Bone marrow (tissue), 2 donors: ENCODE results near the gene ATXN7L1.

Experiments
- DNase-seq, 2 donors: peaks; one replicate each; lab custom pipeline; 2025; lab: John Stamatoyannopoulos, UW

Gene ATXN7L1

DNA sequence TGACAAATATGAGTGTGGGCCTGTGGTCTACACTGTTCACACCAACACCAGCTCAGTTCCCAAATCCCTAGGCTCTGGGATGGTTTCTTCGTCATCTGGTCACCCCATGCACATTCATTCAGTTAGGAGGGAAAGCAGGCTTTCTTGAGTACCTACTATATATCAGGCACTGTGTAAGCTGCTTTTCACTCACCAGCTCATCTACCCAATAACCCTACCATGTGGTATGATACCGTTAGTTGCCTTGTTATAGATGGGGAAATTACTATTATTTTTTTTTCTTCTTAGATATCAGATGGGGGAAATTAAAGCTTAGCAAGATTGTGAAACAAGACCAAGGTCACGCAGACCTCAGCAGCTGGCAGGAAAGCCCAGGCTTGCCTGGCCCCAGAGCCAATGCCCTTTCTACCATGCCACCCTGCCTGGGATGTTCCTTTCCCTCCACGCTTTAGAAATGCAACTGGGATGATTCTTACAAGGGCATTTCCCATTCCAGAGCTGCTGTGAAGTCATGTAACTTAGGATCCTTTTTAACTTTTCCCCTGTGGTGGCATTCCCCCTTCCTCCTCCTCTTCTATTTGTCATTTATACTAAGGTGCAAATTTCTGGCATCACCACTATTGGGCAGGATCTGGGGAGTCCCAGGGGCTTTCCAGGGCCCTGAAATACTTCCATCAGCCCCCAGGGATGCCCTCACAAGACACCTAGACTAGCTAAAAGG lies 202.0 kb downstream of the ATXN7L1 start:
- DNase-seq: no peak

DNA sequence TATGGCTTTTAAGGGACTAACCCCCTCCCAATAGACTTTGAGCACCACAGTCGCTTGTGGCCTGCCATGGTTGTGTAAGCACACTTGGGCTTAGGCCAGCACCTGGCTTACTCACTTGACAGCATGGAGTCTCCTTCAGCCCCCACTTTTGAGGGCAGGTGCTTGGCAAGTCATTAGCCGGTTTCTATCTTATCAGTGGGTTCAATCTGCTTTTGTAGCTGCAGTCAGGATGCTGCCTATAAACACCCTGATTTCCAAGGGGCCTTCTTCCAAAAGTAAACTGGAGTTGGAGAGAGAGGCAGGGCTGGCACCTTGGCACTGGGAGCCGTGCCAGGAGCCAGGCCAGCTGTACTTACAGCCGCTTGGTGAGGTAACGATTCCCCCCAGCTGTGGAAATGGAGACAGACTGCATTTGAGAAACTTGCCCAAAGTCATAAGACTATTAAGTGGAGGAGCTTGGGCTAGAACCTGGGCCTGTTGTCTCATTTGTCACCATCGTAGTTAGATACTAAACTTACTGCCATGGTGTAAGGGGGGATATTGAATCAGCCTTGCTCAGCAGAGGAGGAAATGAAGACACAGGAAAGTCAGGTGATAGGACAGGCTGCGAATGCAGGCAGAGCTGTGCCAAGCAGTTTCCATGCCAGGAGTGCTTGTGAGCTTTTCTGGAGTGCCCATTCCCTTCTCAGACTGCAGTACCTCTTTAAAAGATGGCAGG lies 202.9 kb downstream of the ATXN7L1 start:
- DNase-seq: no peak

DNA sequence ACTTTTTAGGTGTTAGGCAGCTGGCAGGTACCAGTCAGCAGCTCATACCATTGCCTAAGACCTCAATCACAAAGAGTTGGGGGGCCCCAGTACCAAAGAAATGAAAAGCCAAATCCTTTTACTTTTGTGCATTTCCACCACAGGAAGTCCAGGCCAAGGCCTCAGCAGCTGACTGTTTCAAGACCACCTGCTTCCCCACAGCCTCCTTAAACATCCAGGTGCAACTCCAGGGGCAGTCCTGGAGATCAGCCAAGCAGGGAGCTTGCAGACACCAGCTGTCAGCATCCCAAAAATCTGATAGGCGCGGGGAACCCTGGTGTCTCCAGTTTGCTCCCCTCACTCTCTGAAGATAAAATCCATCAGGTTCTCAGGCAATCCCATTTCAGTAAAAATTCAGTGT lies 203.6 kb downstream of the ATXN7L1 start:
- DNase-seq: no peak

DNA sequence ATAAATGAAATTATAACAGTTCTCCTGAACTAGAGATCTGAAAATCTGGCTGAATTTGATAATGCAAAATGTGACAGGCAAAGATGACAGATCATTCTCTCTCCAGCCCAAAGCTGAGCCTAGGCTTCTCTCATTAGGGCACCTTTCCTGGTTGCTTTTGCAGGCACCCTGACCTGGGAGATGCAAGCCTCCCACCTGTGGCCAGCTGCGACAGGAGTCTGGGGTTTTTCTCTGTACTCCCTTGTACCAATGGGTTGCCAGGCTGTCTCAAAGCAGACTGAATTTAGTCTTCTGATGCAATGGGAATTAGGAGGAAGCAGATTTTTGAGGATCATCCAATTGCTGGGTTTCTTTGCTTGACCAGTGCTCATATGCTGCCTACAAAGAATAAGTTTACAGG lies 210.1 kb downstream of the ATXN7L1 start:
- no peak for DNase-seq

DNA sequence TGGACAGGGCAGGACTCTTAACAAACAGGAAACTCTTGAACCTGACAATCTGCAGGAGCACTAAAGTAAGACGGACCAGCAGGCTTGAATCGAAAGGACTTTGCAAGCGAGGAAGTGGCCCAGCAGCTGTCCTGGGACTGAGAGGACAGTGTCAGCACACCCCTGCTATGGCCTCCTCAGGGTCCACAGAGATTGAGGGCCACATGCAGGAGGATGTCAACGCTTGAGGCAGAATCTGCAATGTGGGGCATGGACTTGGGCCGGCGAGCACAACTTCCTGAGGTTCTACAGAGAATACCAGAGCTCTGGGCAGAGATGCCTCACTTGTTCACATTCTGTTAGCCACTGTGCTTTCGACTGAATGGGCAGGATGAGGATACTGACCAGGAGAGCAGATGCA lies 210.7 kb downstream of the ATXN7L1 start:
- no peak for DNase-seq

DNA sequence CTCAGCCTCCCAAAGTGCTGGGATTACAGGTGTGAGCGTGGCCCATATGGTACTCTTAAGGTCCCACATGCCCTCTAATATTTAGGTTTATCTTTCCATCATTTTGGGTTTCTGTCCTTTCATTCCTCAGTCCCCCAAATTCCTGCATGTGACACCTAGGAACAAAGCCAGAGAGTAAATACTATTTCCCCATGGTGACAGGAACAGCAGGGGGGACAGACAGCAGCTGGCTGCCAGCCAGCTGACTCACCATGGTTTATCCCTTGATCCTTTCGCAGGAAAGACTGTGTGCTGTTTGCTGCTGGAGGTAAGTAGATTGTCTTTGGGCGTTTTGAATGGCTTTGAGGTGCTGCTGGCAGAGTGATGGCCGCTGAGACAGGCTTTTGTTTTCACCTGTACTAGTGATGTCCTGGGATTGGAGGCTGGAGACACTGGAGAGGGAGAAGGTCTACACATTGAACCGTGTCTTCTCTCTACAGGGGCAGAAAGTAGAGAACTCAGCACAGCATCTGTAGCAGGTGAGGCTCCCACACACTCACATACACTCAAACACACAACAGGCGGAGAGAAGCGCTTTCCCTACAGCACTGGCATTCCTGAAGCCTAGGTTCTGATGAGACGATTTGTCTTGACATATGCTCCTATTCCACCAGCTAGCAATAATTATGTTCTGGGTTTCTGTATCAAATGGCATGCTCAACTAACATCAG lies 211.4 kb downstream of the ATXN7L1 start:
- DNase-seq: peak in 1 of 2 donors; percentile 31

DNA sequence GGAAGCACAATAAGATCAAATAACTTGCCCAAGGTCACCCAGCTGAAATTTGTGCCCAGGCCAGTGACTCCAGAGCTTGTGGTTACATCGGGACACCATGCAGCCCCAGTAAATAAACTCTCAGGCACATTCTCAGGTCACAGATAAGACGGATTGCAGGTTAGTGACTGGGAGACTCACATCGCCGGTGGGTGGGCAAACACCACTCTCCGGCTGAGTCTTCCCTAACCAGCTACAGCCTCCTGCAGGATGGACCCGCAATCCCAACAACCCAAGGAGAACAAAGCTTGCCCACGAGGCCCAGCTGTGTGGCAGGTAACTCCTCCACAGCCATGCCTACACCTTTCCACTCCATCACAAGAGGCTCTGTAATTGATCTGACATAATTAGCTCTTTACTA lies 213.4 kb downstream of the ATXN7L1 start:
- DNase-seq: no peak

DNA sequence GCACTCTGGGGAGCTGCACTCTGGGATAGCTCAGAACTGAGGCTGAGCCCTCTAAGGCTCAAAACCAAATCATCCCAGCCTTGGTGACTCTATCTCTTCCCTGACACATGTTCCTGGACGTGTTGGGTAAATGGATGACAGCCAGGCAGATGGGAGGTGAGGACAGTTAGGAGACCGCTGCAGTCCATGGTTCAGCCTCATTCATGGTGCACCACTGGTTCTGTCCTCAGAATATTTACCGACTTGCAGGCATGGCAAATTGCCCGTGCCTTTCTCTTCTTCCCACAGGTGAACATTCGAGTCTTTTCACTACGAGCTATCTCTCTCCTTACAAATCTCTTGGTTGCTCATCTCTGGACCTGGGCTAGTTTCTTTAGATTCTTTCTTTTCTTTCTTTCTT lies 214.8 kb downstream of the ATXN7L1 start:
- no peak for DNase-seq

DNA sequence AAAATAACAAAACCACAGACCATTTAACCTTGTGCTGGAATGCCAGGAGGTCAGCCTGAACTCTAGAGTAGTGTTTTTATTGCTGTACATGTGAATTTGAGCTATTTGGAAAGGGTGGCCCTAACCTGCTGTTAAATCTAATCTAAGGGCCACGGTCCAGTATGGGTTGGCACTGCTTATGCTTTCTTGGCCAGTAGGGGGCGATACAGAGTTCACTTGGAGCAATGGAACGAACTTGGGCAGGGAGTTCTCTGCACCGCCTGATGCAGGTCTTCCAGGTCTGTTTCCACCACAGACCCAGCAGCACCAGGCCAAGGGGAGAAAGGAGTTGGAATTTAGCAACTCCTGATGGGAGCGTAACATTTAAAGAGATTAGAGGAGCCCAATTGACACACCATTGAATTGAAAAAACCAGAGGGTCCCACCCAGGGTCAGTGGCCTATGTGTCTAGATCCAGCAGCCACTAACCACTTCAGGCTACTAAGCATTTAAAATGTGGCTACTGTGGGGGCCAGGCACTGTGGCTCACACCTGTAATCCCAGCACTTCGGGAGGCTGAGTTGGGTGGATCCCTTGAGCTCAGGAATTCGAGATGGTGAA lies 219.4 kb downstream of the ATXN7L1 start:
- DNase-seq: peak; percentile 4 to 8

DNA sequence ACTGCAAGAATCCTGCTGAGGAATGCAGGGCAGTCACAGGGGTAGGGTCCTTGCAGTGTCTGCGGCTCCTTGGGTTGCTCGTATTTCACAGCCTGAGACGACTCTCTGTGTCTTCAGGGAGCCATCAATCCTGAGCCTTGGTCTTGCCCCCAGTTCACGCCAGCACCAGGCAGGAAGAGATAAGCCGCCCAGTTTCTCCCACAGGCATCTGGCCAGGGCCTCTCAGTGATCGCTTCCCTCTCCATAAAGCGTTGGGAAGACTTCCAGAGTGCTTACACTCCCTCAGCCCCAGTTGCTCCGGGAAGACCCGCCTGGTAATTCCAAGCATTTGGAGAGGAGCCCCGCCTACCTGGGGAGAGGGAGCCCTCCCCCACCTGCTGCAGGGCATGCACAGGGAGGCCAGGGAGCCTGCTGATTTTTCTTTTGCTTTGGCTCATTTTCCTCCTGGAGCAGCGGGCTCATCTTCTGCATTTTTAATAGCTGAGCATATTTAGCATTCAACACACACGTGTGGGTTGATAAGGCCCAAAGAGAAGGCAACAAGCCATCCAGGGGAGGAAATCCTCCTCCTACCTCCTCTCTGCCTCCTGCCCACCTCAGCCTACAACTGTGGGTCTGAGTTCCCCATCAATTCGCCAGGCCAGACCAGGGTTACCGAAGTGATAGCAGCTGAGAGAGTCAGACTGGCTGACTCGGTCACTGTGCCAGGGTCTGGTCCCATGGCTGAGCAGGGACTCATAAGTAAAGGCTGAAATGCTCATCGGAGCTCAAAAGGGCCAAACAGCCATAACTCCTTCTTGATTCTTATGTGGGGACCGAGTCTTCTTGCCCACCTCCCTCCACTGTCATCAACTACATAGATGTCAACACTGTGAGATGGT lies 220.7 kb downstream of the ATXN7L1 start:
- DNase-seq: no peak

DNA sequence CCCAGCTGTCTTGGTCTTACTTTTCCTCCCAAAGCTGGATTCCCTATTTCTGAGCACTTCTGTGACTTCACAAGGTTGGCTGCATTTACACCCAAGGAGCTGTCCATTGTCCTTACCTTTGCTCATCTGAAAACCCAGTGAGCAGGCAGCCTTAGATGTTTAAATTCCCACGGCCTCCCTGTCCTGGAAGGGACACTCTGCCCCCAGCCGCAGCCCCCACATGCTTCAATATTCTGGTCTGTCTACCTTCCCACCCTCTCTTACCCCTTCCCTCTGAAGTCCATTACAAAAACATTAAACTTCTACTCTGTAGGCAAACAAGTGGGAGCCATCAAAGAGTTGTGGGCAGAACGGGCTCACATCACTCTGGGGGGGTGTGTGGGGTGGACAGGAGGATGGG lies 221.3 kb downstream of the ATXN7L1 start:
- no peak for DNase-seq

DNA sequence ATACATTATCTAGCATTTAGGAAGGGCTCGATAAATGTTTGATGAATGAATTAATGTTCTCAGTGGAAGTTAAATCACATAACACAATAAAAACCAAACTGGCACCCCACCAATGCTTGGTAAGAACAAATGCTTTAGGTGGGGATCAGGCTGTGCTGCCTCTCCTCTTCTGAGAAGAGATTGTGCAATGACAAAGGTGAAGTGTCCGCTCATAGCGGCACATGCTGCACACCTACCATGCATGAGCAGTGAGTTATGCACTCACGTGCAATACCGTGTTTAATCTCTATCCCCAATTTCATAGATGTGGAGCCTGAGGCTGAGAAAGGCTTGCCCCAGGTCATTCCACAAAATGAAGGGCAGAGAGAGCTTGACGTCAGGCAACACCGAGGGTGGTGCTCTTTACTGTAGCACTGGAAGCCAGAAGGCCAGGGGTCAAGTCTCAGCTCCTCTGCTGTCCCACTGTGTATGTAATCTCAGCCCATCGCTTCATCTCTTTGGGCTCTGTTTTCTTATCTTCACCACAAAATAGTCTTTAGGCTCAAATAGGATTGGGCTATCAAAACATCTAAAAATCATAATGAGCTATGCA lies 222.2 kb downstream of the ATXN7L1 start:
- no peak for DNase-seq

DNA sequence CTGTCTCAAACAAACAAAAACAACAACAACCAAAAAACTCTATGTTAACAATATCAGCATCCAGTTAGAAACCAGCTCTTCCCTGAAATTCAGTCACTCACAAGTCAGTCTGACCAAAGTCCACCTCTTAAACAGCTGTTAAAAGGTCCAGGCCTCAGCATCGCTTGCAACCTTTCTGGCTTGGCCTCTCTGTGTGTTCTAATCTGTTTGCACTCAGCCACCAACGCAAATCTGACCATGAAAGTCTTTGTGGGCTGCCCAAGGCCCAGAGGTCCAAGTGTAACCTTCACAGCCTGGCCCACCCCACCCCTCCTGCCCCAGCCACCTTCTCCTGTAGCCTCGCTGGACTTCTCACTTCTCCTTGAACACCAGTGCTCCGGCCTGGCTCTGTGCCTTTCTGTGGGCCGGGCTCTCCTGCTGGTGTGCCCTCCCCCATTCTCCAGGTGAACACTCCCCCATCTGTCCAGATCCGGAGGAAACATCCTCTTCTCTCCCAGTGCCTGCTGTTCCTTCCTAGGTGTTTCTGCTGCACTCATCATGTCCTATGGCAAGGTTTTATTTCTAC lies 222.9 kb downstream of the ATXN7L1 start:
- no peak for DNase-seq

DNA sequence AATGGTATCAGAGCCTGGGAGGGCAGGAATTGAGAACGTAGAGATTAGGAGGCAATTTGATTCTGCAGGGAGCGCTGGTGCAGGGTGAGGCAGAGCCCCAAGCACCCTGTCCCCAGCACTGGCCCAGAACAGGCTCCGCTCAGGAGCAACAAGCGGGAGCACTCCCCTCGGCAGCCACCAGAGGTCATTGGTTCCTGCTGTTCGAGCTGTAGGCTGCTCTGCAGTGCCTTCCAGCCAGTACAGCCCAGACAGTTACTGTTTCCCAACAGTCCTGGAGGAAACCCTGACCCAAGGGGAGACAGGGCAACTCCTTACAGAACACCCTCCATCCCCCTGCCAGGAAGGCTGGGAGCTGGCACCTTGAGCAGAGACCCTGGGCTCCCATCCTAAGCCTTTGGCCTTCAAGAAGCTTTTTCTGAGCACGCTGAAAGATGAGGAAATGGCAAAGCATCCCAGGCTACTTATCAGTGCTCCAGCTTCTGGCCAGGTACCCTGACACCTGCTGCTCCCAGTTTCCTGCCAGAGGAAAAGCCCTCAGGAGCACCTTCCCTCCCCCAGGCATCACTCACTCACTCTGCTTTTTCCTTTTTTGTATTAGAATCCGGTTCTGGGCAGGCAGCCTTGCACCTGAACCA lies 223.9 kb downstream of the ATXN7L1 start:
- DNase-seq: peak; percentile 5 to 47

DNA sequence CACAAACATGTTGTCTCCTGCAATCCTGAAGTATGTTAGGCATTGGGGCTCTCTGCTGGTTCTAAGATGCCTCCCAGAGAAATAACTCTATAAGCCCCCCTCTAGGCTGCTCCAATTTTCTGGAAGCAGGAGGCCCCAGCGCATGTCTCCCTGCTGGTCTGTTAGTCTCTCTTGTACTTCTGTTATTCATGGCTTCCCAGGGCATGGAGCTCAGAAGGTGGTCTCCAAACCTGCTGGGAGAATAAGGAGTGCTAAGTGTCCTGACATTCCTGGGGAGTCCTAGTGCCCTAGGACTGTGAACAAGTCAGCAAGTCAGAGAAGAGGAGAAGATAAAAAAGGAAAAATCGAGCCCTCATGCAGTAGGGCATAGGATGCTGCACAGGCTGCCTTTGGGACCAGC lies 224.6 kb downstream of the ATXN7L1 start:
- no peak for DNase-seq

DNA sequence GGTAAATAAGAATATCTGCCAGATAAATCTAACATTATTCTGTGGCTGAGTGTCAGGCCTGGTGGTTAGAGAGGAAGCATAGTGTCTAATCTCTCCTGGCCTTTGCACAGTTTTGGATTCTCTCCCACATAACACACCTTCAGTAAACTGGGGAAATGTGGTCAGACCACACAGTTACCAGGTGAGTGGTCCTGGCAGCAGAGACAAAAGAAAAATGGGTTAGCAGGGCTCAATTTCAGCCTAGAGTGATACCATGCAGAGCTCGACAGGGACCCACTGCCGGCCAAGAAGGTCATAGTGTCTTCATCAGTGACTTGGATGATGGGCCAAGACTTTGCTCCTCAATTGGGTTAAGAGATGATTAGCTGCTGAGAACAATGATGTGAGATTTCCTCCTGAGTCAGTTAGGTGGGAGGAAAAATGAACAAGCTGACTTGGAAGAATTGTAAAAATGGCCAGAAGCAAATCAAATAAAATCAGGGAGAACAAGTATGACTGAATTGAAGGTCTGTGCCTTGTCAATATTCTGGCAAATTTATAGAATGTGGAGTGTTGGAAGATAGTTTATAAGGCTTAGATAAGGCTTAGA lies 225.9 kb downstream of the ATXN7L1 start:
- DNase-seq: no peak

DNA sequence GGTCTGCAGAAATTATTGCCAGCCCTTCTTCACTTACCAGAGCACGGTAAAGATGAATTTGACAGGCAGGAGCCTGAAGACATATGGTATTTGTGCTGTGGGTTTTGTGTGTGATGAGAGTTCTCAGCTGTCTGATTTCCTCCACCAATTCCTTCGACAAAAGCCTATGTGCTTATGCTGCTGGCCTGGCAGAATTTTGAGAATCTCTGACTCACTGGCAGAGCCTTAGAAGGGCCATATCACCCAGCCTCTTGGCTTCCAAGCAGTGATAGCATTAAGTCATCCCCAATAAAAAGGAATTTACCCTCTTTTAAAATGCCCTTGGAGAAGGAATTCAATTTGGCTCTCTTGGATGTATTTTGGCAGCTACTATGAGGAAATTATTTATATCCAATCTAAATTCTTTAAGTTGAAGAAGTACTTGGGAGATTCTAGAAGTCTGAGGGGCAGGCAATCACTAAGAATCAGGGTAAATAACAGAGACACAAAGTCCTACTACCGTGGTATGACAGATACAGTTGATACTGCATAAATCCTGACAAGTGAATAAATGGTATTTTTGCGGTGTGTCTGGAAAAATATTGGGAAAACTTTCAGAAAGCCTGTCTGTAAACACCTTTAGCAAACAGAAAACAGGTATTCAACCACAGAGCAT lies 226.5 kb downstream of the ATXN7L1 start:
- no peak for DNase-seq

DNA sequence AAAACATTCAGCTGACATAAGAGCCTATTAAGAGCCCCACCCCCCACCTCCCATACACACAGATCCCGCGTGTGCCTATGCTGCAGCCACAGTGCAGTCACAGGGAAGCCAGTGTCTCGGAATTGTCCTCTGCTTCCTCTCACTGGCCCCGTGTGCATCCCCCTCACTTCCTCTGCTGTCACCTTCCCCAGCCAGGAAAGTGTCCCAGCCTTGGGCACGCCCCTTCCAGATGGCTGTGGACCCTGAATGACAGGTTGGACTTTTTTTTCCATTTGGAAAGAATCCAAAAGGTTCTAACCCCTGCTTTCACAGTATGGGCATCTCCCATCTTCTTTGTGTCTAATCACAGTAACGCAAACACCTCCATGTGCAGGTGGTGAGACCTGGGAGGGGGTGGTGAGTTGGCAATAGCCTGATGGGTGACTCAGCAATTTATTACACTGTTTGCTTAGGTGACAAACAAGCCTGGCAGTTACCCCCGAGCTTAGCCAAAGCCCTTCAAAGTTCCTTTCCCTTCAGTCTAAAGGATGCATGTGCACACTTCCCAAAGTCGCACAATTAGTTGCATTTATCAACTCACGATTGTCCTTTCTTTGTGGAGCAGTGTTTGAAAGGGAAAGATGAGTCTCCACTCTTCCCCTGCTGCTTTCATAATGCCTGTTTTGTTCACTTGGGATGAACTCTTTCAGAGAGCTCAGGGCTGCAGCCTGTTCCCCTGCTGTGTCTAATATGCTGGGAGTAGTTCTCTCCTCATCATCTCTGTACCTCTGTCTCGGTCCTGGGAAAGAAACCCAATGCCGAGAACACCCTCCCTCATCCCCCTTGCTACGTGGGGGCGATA lies 227.6 kb downstream of the ATXN7L1 start:
- no peak for DNase-seq

DNA sequence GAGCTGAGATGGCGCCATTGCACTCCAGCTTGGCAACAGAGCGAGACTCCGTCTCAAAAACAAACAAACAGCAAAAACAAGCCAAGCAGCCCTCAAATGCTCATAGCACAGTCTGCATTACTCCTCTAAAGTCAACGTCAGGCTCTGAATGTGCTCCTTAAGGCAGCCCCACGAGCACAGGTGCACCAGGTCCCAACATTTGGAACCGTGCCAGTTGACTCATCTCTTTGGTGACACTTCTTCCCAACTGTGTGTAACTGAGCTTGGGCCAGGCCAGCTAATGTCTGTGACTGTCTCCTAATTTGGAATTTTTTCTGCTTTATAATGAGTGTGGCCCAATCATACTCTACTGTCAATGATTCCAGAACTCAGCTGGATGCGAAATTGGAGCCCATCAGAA lies 228.8 kb downstream of the ATXN7L1 start:
- no peak for DNase-seq
